ENCODE data around the gene FBXO45.
"Not testable (repeated sequence)": the region's sequence is repeated elsewhere in the genome, so short reads cannot be mapped to it uniquely, and the experiment has no call there.

FBXO45 gene

DNA sequence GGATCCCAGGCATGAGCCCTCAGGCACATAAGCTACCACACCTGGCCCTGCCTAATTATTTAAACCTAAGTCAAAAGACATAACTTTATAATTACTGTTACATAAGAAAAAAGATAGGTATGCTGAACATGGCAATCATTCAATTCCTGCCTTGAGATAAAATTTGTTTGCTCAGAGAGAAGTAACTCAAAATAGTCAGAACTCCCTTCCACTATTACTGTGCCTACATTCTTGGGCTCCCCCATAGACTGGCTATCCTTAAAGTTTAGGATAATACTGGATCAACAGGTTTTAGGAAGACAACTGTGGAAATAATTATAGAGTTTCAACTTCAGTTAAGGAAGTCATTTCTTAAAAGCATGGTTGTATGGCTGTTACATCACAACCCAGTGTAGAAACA lies 10.0 kb upstream of the FBXO45 start:
- no peak for DNase-seq

DNA sequence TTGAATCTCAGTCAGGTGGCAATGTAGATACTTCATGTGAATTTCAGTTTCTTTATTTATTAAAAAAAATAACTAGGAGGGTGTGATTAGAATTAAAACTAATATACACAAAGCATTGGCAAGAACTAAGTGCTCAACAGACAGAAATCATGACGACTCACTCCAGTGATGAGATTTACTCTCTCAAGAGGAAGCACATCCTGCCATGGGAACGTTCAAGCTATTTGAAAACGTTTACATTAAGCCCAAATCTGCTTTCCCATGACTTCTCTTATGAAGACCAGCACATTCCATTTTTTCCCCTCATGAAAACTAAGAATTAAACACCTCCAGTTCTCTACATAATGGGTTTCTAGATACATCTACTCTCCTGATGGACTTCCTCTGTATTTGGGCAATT lies 8.6 kb upstream of the FBXO45 start:
- no peak for DNase-seq

DNA sequence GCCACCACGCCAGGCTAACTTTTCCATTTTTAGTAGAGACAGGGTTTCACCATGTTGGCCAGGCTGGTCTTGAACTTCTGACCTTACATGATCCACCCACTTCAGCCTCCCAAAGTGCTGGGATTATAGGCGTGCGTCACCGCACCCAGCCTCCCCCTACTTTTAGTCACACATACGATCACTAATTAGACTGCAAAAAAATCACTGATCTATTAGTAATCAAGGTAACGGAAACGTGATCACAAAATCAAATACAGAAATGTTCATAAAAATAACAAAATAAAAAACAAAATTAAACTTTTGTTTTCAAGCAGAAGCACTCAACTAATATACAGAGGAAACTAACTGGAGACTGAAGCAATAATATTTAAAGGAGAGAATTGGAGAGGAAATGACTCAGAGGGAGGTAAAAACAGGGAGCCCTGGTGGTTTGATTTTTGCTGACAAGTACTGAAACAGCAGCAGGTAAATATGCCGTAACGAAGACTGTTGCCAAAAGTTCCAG lies 4.7 kb upstream of the FBXO45 start:
- DNase-seq = no peak

DNA sequence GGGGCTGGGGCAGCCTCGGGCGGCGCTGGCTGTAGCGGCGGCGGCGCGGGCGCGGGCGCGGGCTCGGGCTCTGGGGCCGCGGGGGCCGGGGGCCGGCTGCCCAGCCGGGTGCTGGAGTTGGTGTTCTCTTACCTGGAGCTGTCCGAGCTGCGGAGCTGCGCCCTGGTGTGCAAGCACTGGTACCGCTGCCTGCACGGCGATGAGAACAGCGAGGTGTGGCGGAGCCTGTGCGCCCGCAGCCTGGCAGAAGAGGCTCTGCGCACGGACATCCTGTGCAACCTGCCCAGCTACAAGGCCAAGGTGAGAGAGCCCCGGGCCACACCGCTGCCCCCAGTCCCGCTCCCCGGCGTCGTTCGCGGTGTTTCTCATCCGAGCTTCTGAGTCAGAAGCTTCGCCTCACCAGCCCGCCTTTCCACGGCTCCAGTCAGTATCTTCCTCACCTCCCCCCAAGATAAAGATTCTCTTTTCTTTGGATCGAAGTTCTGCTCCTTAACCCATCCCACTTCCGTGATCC lies 600 bp downstream of the FBXO45 start:
- DNase-seq = no peak

DNA sequence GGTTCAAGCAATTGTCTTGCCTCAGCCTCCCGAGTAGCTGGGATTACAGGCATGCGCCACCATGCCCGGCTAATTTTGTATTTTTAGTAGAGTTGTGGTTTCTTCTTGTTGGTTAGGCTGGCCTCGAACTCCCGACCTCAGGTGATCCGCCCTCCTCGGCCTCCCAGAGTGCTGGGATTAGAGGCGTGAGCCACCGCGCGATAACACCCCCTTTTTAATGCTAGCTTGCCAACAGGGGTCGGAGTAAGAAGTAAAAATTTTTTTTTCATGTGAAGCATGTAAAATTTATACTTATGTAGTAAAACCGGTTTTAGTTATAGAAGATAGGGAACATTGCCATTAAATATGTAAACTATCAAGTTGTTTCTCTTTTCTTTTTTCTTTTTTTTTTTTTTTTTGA lies 1.9 kb downstream of the FBXO45 start:
- DNase-seq = not testable (repeated sequence)

DNA sequence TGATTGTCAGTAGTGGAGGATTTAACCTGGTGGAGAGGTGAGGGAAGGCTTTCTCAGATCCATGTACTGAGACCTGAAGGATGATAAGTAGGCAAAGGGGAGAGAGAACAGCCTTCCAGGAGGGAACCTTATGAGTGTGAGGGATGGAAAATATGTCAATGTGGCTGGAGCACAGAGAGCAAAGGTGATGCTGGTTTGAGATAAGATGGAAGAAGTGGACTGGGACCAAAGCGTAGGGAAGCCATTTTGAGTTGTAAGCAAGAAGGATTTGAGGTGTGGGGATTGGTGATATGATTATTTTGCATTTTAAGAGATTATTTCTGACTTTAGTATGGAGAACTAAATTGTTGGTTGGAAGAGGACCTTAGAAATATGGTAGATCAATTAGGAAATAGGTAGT lies 3.9 kb downstream of the FBXO45 start:
- DNase-seq = no peak

DNA sequence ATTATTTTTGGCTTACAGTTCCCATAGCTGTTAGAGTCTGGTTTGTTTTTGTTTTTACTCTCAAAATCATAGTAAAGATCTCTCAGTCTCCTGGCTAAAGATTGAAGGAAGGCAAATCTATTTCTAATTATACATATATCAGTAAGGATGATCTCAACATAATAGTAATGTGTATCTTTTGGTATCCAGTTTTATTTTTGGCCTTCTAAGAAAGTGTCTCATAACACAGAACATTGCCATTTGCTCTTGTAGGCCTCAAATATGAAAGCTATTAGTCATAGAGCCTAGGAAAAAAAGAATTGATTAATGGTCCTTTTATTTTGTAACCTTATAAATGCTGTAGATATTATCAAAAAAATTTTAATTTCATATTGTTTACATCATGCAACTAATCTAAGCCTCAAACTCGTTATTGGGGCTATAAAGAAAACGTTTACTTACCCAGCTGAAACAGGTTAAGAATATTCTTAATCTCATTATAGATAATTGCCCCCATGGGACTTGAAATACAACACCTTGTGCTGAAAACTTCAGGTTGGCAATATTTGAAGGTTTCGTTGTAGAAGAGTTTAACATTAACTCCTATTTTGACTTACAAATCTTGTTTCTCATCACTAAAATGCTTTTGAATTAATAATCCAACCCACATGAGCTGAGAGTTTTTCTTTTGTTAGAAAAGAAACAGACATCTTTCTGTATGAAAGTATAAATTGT lies 16.7 kb downstream of the FBXO45 start:
- DNase-seq = no peak

DNA sequence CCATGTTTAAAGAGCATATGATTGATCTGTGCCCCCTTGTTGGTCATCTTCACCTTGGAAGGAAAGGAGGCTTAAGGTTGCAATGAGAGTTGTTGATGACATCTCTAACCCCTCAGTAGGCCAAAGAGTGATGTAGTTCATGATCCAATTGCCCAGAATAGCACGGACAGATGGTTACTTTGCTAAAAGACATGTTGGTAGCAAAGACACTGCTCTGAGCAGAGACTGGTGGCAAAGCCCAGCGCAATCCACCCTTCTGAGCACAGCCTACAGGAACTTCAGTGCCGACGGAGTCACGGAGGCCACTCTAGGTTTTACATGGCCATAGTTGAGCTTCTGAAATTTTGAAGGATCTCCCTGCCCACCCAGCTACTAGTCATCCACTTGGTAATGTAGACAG lies 21.8 kb downstream of the FBXO45 start:
- DNase-seq = no peak

DNA sequence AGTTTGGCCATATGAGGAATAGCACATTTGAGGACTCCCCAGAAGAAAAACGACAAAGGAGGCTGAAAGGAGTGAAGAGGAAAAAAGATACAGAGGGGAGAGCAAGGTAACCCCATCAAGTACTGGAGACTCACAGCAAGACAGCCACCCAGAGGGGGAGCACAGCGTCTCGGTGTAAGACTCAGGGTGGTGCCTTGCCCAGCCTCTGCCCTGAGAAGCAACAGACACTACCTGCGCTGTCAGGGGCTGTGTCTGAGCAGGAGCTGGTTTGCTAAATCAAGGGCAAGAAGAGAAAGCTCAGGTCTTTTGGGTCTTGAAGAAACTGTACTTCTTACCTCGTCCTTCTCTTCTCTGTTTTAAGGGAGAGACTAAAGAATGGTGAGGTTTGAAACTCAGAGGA lies 27.9 kb downstream of the FBXO45 start:
- DNase-seq = no peak

DNA sequence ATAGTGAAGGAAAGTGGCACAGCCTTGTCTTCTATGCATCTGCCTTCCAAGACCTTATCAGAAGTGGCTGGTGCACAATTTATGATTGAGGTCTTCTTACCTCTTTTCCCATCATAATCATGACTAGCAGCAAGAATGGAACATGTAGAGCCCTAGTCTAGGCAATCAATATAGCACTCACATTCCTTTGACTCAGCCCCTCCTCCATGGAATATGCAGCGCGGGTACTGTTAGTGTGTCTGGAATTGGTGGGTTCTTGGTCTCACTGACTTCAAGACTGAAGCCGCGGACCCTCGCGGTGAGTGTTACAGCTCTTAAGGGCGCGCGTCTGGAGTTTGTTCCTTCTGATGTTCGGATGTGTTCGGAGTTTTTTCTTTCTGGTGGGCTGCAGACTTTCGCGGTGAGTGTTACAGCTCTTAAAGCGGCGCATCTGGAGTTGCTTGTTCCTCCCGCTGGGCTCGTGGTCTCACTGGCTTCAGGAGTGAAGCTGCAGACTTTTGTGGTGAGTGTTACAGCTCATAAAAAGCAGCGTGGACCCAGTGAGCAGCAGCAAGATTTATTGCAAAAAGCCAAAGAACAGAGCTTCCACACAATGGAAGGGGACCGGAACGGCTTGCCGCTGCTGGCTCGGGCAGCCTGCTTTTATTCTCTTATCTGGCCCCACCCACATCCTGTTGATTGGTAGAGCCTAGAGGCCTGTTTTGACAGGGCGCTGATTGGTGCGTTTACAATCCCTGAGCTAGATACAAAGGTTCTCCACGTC lies 29.7 kb downstream of the FBXO45 start:
- DNase-seq = not testable (repeated sequence)

DNA sequence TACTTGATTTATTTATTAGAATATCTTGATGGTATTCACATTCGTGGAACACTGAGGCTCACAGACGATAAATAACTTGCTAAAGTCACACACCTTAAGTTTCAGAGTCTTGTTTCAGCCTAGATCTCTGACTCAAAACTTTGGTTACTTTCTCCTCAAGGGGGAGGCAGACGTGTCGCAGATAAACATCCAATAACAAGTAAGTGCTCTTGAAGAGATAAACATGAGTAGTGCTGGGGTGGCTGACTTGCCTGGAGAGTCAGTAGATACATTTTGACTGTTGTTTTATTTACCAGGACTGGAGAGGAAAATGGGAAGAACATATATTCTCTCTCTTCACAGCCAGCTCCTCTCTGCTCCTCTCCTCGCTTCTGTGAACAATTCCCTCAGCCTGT lies 31.3 kb downstream of the FBXO45 start:
- no peak for DNase-seq

DNA sequence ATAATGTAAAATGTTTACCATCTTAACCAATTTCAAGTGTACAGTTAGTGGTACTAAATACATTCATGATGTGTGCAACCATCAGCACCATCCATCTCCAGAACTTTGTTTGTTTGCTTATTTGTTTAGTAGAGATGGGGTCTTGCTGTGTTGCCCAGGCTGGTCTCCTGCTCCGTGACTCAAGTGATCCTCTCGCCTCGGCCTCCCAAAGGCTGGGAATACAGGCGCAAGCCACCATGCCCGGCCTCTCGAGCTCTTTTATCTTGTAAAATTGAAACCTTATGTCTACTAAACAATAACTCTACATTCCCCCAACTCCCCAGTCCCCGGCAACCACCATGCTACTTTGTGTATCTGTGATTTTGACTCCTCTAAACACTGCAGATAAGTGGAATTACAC lies 31.9 kb downstream of the FBXO45 start:
- DNase-seq = no peak

DNA sequence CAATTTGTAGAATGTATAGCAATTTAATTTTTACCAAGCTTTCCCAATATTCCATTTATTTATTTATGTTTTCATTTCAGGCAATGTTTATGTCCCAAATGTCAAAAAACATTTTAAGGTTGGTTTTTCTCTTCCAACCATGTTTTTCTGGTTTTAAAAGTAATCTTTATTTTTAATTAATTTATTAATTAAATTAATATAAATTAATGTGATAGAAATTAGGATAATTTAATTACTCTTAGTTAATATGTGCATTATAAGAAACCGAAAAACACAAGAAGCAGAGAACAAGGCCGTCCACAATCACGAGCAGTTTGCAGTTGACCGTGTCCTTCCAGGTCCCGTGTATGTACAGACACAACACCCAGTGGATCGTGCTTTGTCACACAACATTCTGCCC lies 34.2 kb downstream of the FBXO45 start:
- DNase-seq = no peak

DNA sequence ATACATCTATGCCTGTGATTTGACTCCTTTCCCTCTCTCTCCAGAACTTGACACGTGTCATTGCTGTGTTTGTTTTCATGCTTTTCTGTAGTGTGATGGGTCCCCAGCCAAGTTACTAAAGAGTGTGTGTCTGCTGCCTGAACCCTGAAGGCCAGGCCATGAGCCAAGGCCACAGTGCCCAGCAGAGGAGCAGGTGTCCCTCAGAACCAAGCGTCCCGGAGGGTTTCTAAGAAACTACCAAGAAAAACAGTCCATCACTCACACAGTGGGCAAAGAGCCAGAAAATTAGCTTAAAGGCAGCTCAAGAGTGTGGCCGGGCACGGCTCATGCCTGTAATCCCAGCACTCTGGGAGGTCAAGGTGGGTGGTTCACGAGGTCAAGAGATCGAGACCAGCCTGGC lies 35.2 kb downstream of the FBXO45 start:
- DNase-seq = no peak

DNA sequence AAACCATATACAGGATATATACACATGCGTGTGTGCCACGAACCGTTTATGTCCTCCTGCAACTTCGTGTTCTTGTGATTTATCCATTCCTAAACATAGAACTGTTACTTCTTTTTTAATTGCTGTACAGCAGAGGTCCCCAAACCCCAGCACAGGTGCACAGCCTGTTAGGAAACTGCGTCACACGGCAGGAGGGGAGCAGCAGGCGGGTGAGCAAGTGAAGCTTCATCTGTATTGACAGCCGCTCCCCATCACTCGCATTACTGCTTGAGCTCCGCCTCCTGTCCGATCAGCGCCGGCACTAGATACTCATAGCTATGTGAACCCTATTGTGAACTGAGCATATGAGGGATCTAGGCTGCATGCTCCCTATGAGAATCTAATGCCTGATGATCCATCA lies 36.1 kb downstream of the FBXO45 start:
- no peak for DNase-seq

DNA sequence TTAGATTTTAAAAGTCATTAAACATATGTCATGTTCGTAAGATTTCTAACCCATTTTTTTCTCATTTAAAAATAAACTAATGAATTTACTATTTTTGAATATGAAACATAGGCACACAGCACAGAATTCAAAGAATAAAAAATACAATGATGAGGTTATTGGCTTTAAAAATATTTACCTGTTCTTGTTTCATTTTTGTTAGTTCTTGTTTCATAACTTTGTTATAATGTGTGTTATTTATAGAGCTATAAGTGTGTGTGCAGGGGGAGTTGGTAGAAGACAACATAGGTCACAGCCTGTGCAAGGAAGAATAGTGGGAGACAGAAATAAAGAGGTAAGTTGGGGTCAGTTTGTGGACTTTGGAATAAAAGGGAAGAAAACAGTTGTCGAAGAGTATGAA lies 40.2 kb downstream of the FBXO45 start:
- DNase-seq = no peak

DNA sequence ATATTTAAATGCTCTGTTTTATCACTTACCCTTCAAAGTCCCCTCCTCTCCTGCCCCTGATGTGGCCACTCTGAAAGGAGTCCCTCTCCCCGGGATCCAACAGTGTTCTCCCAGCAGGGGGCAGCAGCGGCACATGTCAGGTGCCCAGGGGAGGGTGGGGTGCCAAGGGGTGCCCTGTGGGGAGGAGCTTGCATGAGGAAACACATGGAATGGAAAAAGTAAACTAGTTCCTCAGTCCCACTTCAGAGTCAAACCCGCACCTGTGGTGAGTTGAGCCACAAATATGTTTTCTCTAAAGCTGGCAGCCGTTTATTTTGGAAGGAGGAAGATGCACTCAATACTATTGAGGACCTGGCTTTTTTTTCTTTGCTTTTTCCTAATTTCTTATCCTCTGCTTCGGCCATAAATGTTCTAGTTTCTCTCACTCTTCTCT lies 40.9 kb downstream of the FBXO45 start:
- DNase-seq = no peak

DNA sequence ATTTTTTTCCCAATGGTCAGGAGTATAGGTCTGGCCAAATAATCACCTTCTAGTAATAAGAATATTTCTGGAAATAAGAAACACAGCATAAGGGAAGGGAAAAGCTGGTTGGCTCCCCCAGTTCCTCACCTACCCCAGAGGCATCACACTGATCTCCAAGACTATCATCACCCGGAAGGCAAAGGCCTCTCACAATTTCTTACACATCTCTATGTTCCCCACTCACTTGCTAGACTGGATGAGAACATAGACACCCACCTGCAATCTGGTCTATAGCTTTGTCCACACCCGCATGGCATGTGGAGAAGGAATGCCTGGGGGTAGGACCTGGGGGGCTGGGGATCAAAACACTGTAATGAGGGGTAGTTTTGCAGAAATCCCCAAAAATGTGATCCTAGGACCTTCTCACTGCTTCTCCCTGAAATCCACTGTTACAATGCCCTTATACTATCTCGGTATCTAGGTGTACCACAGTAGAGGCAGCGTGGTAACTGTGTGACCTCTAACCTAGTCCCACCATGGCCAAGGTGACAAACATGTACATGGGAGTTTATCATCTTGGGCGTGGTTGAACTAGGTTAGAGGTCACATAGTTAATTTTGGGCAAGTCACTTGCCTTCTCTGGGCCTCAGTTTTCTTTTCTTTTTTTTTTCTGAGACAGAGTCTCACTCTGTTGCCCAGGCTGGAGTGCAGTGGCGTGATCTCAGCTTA lies 41.5 kb downstream of the FBXO45 start:
- DNase-seq = no peak

DNA sequence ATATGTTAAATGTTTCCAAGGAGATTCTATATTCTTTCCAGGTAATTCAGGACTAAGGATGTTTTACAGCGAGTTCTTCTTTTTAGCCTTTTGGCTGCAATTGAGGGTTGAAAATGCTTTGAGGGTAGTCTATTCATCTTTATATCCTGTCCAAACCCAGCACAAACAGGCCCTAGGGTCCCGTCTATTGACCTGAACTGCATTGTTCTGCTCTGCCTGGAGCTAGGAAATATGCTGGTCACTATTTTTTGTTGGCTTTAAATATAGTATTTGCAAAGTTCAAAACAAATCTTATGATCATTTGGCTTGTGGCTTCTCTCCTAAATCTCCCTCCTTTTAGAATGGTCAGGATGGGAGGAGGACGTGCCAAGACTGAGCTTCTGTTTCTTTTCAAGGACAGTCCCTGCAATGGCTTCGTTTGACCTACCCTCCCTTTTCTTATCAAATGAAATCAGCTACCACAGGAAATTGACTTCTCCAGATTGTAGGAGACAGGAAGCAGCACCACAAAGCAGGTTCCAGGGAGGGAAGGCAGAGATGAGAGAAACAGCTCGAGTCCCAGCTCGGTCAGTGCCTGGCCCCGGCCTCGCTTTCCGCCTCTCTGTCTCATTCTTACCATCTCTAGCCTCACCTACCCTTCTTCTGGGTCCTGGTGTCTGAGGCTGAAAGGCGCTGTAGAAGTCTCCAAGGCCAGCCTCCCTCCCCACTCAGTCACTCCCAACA lies 43.5 kb downstream of the FBXO45 start:
- DNase-seq = no peak

DNA sequence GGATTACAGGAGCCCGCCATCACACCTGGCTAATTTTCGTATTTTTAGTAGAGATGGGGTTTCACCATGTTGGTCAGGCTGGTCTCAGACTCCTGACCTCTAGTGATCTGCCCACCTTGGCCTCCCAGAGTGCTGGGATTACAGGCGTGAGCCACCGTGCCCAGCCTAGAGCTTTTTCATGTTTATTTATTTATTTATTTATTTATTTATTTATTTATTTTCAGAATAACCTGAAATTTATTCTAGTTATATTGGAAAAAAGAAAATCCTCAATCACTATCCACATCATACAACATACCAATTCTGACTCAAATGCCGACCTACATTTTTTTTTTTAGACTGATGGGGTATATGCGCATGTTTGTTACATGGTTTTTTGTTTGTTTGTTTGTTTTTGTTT lies 46.8 kb downstream of the FBXO45 start:
- not testable (repeated sequence) for DNase-seq

DNA sequence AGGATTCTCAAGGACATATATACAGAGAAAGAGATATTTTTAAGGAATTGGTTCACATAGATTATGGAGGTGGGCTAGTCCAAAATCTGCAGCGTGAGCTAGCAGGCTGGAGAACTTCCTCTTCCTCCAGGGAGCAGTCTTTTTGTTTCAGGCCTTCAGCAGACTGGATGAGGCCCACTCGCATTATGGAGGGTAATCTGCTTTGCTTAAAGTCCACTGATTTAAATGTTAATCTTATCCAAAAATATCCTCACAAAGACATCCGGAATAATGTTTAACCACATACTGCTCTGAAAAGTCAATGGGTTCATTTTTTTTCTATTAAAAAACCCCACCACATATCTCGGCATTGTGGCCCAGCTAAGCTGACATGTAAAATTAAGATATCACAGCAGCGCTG lies 48.8 kb downstream of the FBXO45 start:
- DNase-seq = no peak

DNA sequence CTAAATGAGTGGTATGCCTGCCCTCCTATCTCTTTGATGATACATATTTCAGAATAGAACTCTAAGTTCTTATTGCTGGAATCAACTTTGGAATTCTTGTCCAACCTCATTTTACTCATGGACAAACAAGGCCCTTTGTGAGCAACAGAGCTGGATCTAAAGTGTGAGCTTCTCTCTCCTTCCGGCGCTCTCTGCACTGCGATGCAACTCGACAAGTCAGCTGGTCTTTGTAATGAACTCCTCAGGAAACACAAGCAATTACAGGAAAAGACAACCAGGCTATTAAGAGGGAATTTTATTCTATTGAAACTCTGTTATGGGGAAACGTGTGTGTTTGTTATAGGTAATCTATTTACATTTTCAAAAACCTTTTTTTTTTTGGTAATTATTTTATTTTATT lies 50.8 kb downstream of the FBXO45 start:
- DNase-seq = no peak

DNA sequence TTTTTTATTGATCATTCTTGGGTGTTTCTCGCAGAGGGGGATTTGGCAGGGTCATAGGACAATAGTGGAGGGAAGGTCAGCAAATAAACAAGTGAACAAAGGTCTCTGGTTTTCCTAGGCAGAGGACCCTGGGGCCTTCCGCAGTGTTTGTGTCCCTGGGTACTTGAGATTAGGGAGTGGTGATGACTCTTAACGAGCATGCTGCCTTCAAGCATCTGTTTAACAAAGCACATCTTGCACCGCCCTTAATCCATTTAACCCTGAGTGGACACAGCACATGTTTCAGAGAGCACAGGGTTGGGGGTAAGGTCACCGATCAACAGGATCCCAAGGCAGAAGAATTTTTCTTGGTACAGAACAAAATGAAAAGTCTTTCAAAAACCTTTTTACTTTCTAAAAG lies 51.2 kb downstream of the FBXO45 start:
- DNase-seq = not testable (repeated sequence)

All from cortex of kidney (tissue), 1 donor.